HEK293 (cell line): Measurements from ENCODE around the gene FPGS.
"Not testable (repeated sequence)": the region's sequence is repeated elsewhere in the genome, so short reads cannot be mapped to it uniquely, and the experiment has no call there.

ENCODE experiments used
- CTCF ChIA-PET: fragments of 350-600 bp; formaldehyde crosslinking; extraction: SDS; loops from one replicate; lab custom pipeline; 2021; ENCODE audit warnings: antibody characterized with exemption; lab: Yijun Ruan, JAX
- POLR2A ChIA-PET: fragments of 300-600 bp; formaldehyde crosslinking; extraction: SDS; loops from one replicate; lab custom pipeline; 2020; ENCODE audit warnings: antibody characterized with exemption, inconsistent platforms; lab: Yijun Ruan, JAX
- H3K27ac ChIP-seq: fragments of 200-500 bp; sonication (Bioruptor generic); 2 replicates; pipeline ENCODE4 v1.5.1; 2014; ENCODE audit warnings: low read depth, low read length, control low read depth, inconsistent platforms; ENCODE audit errors: extremely low read depth
- H3K36me3 ChIP-seq, 2 experiments: fragments of 200-500 bp in 1 of 2; sonication (Bioruptor generic) in 1 of 2; 1 replicate in 1 of 2; 2 replicates in 1 of 2; pipeline ENCODE4 v1.5.1; 2014 to 2017; ENCODE audit warnings: inconsistent platforms in 2 of 2, low read length in 2 of 2; ENCODE audit not compliant: control insufficient read depth in 2 of 2, insufficient read depth in 1 of 2
- H3K4me1 ChIP-seq: fragments of 200-500 bp; sonication (Bioruptor generic); 2 replicates; pipeline ENCODE4 v1.5.1; 2014; ENCODE audit warnings: mild to moderate bottlenecking, low read length, inconsistent platforms; ENCODE audit not compliant: control insufficient read depth, insufficient read depth
- H3K4me3 ChIP-seq: 2 replicates; pipeline ENCODE4 v1.5.1; 2011; ENCODE audit warnings: low read depth, mild to moderate bottlenecking, control low read depth, low read length, moderate library complexity
- H3K9me3 ChIP-seq: fragments of 200-500 bp; sonication (Bioruptor generic); 2 replicates; pipeline ENCODE4 v1.5.1; 2014; ENCODE audit warnings: low read depth, low read length, inconsistent platforms; ENCODE audit not compliant: control insufficient read depth, insufficient read depth
- EGR2 ChIP-seq: fragments of 450-650 bp; formaldehyde crosslinking; IDR thresholded peaks from 2 replicates; pipeline ENCODE4 v1.5.1; 2016; ENCODE audit warnings: low read depth, missing biosample characterization, missing genetic modification characterization
- OSR2 ChIP-seq: fragments of 450-650 bp; formaldehyde crosslinking; IDR thresholded peaks from 2 replicates; pipeline ENCODE4 v1.5.1; 2016; ENCODE audit warnings: missing biosample characterization, missing genetic modification characterization
- SALL2 ChIP-seq: fragments of 450-650 bp; formaldehyde crosslinking; IDR thresholded peaks from 2 replicates; pipeline ENCODE4 v1.5.0; 2017; ENCODE audit warnings: missing biosample characterization, mild to moderate bottlenecking, missing genetic modification characterization, borderline replicate concordance
- TRIM28 ChIP-seq: IDR thresholded peaks from 2 replicates; pipeline ENCODE4 v1.6.1; 2011; ENCODE audit warnings: low read length, control low read depth, borderline replicate concordance
- ZFHX2 ChIP-seq: fragments of 450-650 bp; formaldehyde crosslinking; conservative IDR thresholded peaks from 2 replicates; pipeline ENCODE4 v1.5.1; 2016; ENCODE audit warnings: missing biosample characterization, missing genetic modification characterization
- ZFP3 ChIP-seq: fragments of 450-650 bp; formaldehyde crosslinking; IDR thresholded peaks from 2 replicates; pipeline ENCODE4 v1.5.1; 2016; ENCODE audit warnings: low read depth, missing biosample characterization, missing genetic modification characterization
- ZNF121 ChIP-seq: fragments of 450-650 bp; formaldehyde crosslinking; IDR thresholded peaks from 2 replicates; pipeline ENCODE4 v1.5.1; 2016; ENCODE audit warnings: missing biosample characterization, missing genetic modification characterization
- ZNF140 ChIP-seq: fragments of 450-650 bp; formaldehyde crosslinking; IDR thresholded peaks from 2 replicates; pipeline ENCODE4 v1.5.1; 2016; ENCODE audit warnings: missing biosample characterization, missing genetic modification characterization
- ZNF561 ChIP-seq: fragments of 450-650 bp; IDR thresholded peaks from 2 replicates; pipeline ENCODE4 v1.5.1; 2018; ENCODE audit warnings: missing biosample characterization, missing genetic modification characterization, borderline replicate concordance
- ZNF596 ChIP-seq: fragments of 450-650 bp; IDR thresholded peaks from 2 replicates; pipeline ENCODE4 v1.5.0; 2018; ENCODE audit warnings: missing biosample characterization, mild to moderate bottlenecking, missing genetic modification characterization, moderate library complexity
- ZNF623 ChIP-seq: fragments of 450-650 bp; formaldehyde crosslinking; IDR thresholded peaks from 2 replicates; pipeline ENCODE4 v1.5.1; 2016; ENCODE audit warnings: missing biosample characterization, missing genetic modification characterization
- ZNF664 ChIP-seq: fragments of 450-650 bp; formaldehyde crosslinking; IDR thresholded peaks from 2 replicates; pipeline ENCODE4 v1.5.1; 2016; ENCODE audit warnings: missing biosample characterization, missing genetic modification characterization
- ZNF670 ChIP-seq: fragments of 450-650 bp; formaldehyde crosslinking; IDR thresholded peaks from 2 replicates; pipeline ENCODE4 v1.5.1; 2016; ENCODE audit warnings: missing biosample characterization, missing genetic modification characterization, low read depth

Gene FPGS

DNA sequence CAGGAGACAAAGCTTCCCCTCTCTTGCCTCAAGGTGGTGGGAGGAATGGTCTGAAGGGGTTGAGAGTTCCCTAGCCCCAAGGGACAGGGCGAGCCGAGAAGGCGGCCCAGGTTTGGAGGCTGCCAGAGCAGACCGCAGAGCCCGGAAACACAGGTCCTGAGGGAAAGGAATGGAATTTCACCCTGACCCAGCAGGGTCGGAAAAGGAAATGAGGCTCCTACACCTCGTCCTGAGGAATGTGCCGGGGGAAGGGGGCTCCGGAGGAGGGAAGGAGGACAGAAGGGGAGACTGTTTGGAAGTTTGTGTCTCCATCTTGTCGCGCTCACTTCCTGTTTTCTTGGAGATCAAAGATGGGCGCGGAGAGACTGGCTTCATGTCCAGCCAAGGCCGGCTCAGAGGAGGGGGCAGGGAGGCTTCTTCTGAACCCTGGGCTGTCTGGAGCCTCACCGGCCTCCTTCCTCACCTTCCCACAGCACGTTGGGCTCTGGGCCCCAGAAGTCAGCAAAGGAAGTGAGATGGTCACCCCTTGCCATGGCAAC is 42.2 kb downstream of the FPGS start:
- Histone ChIP-seq H3K36me3 (no peaks in the 10 kb centered on the region), H3K4me1 (no peaks in the 10 kb centered on the region), H3K27ac (no peak overlapping the region), H3K9me3 (no peaks in the 10 kb centered on the region), H3K4me3 (no peak overlapping the region)
- CTCF ChIA-PET: interaction anchor here (0.7 to 2.0 kb wide), 6 partner anchors 9 to 110 kb away, joined by 3 to 7 read pairs (median 3); partner anchors contain the start of gene TOR2A
- no peak for TF ChIP-seq ZNF140 (tag by site-specific recombination)
- TF ChIP-seq SALL2 (tag by site-specific recombination): no peak
- no peak for TF ChIP-seq ZNF596 (tag by site-specific recombination)
- no peak for TF ChIP-seq ZNF561 (tag by site-specific recombination)
- POLR2A ChIA-PET: no interaction called here

DNA sequence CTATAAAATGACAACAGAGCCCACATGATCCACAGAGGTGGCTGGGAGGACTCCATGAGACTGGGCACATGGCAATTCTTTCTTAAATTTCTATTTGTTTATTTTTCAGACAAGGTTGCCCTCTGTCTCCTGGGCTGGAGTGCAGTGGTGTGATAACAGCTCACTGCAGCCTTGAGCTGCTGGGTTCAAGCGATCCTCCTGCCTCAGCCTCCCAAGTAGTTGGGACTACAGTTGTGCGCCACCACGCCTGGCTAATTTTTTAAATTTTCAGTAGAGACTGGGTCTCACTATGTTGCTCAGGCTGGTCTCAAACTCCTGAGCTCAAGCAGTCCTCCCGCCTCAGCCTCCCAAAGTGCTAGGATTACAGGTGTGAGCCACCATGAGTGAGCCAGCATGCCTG is 42.9 kb downstream of the FPGS start:
- POLR2A ChIA-PET, H3K9me3 ChIP-seq, H3K4me3 ChIP-seq, H3K36me3 ChIP-seq, H3K27ac ChIP-seq, H3K4me1 ChIP-seq: not testable (repeated sequence)
- CTCF ChIA-PET: interaction anchor here (0.9 to 2.0 kb wide), 4 partner anchors 11 to 111 kb away, joined by 3 to 7 read pairs (median 3); partner anchors contain the start of gene TOR2A

DNA sequence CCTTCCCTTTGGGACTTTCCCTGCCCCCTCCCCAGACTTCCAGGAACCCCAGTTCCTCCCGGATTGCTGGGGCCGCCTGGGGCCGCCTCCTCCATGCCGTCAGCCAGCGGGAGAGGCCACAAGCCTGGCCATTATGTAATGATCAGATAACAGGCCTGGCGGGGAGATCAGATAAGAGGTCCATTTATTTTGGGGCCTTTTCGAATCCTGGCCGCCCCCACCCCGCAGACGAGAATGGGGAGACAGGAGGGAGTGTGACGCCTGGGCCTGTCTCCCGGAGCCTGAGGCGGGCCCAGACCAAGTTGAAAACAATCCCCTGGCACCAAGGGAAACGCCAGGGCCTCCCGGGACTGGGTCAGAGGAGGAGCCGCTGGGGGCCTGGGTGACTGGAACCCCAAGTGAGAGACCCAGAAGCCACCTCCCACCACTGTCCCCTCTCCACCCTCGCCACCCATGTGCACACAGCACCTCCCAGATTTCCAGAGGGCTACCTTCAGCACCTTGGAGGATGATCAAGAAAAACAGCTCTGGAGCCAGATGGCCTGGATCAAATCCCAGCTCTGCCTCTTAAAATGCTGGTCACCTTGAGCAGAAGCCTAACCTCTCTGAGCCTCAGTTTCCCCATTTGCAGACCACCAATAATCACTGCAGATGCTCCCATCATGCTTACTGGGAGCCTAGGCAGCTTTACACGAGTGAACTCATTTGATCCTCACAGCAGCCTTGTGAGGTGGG is 43.9 kb downstream of the FPGS start:
- Histone ChIP-seq H3K36me3 (no peaks in the 10 kb centered on the region), H3K4me1 (no peaks in the 10 kb centered on the region), H3K9me3 (no peaks in the 10 kb centered on the region), H3K27ac (no peak overlapping the region), H3K4me3 (no peak overlapping the region)
- no peak for TF ChIP-seq ZNF623 (tag by site-specific recombination)
- peak; percentile 68; the same call in 1 of the 2 replicates for TF ChIP-seq ZFHX2 (tag by site-specific recombination)
- TF ChIP-seq TRIM28: 0 out of 2 replicates have a peak, but pooled peaks have one; percentile 24
- CTCF ChIA-PET: interaction anchor here (1.0 to 2.1 kb wide), 3 partner anchors 23 to 75 kb away, joined by 3 to 7 read pairs (median 5); no protein-coding TSS in a partner anchor
- POLR2A ChIA-PET: interaction anchor here (0.6 kb wide), 1 partner anchor 59 kb away, joined by 3 read pairs; no protein-coding TSS in a partner anchor

DNA sequence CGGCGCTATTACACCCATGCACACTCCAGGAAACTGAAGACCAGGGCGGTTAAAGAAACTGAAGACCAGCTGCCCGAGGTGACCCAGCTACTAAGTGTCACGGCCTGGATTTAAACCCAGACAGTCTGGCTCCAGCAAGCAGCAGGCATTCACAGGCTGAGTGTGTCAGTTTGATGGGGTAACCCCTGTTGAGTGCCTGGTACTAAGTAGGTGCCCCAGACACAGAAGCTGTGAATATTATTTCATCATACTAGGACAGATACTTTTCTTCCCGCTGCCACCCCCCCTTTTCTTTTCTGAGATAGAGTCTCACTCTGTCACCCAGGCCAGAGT is 44.5 kb downstream of the FPGS start:
- Histone ChIP-seq H3K9me3 (no peaks in the 10 kb centered on the region), H3K4me3 (no peak overlapping the region), H3K36me3 (no peaks in the 10 kb centered on the region), H3K27ac (no peak overlapping the region), H3K4me1 (no peaks in the 10 kb centered on the region)
- ChIA-PET POLR2A (interaction anchor here (0.6 kb wide), 1 partner anchor 60 kb away, joined by 3 read pairs; no protein-coding TSS in a partner anchor), CTCF (interaction anchor here (1.0 to 2.1 kb wide), 2 partner anchors 23 to 74 kb away, joined by 3 to 5 read pairs; no protein-coding TSS in a partner anchor)
- TF ChIP-seq EGR2: peak; percentile 59; the same call in 1 of the 2 replicates
- no peak for TF ChIP-seq ZNF670 (tag by site-specific recombination)
- peak; percentile 65; the same call in 1 of the 2 replicates for TF ChIP-seq ZNF664 (tag by site-specific recombination)

DNA sequence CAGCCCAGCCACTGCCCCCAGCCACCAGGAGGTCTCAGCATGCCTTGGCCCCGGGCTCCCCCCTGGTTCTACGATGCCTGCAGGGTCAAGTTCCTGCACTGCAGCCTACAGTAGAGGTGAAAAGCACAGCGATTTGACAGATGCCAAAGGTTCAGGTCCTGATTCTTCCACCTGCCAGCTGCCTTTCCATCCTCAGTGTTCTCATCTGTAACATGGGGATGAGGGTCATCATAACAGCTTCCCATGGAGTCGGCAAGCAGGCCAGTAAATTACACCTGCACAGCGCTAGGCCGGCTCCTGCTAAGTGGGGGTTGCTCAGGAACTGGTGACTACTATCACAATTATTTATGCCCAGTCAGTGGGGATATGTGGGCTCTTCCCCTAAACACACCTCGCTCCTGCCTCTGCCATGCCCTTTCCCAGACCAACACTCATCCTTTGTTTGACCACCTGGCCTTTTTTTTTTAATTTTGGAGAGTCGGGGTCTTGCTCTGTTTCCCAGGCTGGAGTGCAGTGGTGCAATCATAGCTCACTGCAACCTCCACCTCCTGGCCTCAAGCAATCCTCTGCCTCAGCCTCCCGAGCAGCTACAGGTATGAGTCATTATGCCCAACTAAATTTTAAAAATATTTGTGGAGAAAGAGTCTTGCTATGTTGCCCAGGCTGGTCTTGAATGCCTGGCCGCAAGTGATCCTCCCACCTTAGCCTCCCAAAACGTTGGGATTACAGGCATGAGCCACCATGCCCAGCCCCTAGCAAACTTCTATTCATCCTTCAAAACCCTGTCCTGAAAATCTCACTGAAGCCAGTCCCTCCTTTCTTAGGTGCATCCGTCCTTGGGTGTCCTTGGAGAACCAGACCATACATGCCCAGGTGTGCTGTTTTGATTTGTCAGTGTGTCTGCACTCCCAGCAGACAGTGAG is 45.4 kb downstream of the FPGS start:
- TF ChIP-seq OSR2: no peak
- peak; percentile 75 for TF ChIP-seq ZNF121 (tag by site-specific recombination)
- TF ChIP-seq ZFP3: peak; percentile 80
- TF ChIP-seq, all 188 proteins: peak for 2
- POLR2A ChIA-PET: no interaction called here
- Histone ChIP-seq H3K27ac (no peak overlapping the region), H3K4me1 (no peaks in the 10 kb centered on the region), H3K4me3 (no peak overlapping the region), H3K9me3 (no peaks in the 10 kb centered on the region), H3K36me3 (no peaks in the 10 kb centered on the region)
- CTCF ChIA-PET: interaction anchor here (0.6 to 2.1 kb wide), 3 partner anchors 22 to 224 kb away, joined by 3 to 5 read pairs (median 5); no protein-coding TSS in a partner anchor
